HL-60 (cell line): Measurements from ENCODE around the gene ICA1.

ENCODE experiments used
- DNase-seq, 2 experiments: peaks; one replicate each; pipeline ENCODE4 v3.0.0-alpha.2; 2010 to 2020; ENCODE audit warnings: low read depth in 1 of 2, low spot score in 1 of 2
- H3K27ac ChIP-seq: fragments of 250-450 bp; sonication (Bioruptor Pico); replicated peaks from 2 replicates; pipeline ENCODE4 v1.5.1; 2020; ENCODE audit warnings: mild to moderate bottlenecking, moderate library complexity
- H3K27me3 ChIP-seq: fragments of 250-450 bp; sonication (Bioruptor Pico); 2 replicates; pipeline ENCODE4 v1.5.1; 2021; ENCODE audit warnings: mild to moderate bottlenecking, moderate library complexity; ENCODE audit not compliant: insufficient read depth, poor library complexity, severe bottlenecking
- H3K4me3 ChIP-seq: replicated peaks from 2 replicates; pipeline ENCODE4 v1.5.1; 2011; ENCODE audit warnings: mild to moderate bottlenecking, control low read depth, low read length; ENCODE audit not compliant: insufficient read depth
- CTCF ChIP-seq: IDR thresholded peaks from one replicate; pipeline ENCODE4 v1.5.1; 2011; ENCODE audit warnings: low read length, control low read depth, inconsistent platforms; ENCODE audit not compliant: insufficient read depth
- GABPA ChIP-seq: IDR thresholded peaks from 2 replicates; pipeline ENCODE4 v1.6.1; 2012; ENCODE audit warnings: low read depth
- POLR2AphosphoS5 ChIP-seq: IDR thresholded peaks from 2 replicates; pipeline ENCODE4 v1.6.1; 2012; ENCODE audit warnings: low read depth
- REST ChIP-seq: IDR thresholded peaks from 2 replicates; pipeline ENCODE4 v1.6.1; 2012; ENCODE audit warnings: low read depth; ENCODE audit not compliant: insufficient replicate concordance
- SPI1 ChIP-seq: IDR thresholded peaks from 2 replicates; pipeline ENCODE4 v1.6.1; 2012; ENCODE audit warnings: low read depth, mild to moderate bottlenecking, borderline replicate concordance

ICA1 gene

DNA sequence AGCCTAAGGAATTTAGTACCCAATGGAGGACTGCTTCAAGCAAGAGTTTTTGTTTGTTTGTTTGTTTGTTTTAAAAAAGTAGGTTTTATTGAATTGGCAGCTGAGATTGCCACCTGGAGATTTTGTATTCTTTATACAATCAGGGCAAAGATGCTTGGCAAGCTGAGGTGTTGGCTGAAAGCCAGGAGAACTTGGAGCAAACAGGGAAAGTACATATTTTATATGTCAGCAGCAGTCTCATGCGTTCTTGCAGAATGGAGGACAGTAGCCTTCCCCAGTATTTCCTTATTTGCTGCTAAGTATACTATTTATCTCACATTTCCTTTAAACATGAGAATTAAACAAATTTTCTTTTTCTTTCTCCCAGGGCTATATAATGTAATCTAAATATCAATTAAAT lies 22.6 kb upstream of the ICA1 start:
- Histone ChIP-seq H3K27ac (no peak overlapping the region), H3K27me3 (no peaks in the 10 kb centered on the region), H3K4me3 (no peak overlapping the region)
- DNase-seq = no peak
- TF ChIP-seq POLR2AphosphoS5 (no peak), SPI1 (no peak), REST (no peak), GABPA (no peak), CTCF (no peak)

GRCh38 chr7:8283968-8284367 lies 22.0 kb upstream of the ICA1 start:
- Histone ChIP-seq H3K27me3 (no peaks in the 10 kb centered on the region), H3K27ac (no peak overlapping the region), H3K4me3 (no peak overlapping the region)
- TF ChIP-seq GABPA = no peak
- TF ChIP-seq POLR2AphosphoS5 = no peak
- no peak for TF ChIP-seq SPI1
- no peak for TF ChIP-seq REST
- no peak for TF ChIP-seq CTCF
- DNase-seq = no peak

DNA sequence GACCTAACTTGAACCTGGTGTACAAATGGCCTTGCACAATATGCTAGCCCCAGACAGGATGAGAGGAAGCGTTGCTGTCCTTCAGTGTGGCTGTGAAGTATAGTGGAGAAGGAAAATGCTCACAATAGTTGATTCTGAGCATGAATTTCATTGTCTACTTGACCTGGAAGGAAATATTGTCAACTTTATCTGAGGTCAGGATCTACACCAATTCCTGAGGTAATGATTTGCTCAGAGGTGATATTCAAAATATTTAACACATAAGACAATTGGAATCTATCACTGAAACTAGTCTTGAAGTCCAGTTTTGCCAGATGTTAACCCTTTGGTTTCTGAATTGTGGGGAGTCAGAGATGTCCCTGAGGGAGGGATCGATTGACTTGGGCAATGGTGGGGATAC lies 20.9 kb upstream of the ICA1 start:
- Histone ChIP-seq H3K27ac (no peak overlapping the region), H3K4me3 (no peak overlapping the region), H3K27me3 (no peaks in the 10 kb centered on the region)
- DNase-seq = no peak
- TF ChIP-seq SPI1 = no peak

DNA sequence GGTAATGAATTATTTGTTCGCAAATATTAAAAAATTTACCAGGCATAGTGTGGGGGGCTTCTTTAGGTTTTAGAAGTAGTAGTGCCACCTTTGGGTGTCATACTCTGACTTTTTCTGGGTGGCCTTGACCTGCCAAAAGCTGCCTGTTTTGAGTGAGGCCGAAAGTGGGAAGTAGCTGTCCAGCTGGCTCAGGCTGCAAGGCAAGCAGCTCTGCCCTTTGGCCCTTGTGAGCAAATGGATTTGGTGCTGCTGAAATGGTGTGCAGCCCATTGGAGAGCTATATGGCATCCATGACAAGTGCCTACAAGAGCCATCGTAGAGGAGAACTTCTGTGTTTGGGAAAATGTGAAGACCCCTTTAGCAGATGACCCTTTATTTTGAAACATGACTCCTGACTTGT lies 20.2 kb upstream of the ICA1 start:
- Histone ChIP-seq H3K27me3 (no peaks in the 10 kb centered on the region), H3K4me3 (no peak overlapping the region), H3K27ac (no peak overlapping the region)
- no peak for DNase-seq
- TF ChIP-seq GABPA (no peak), SPI1 (no peak), CTCF (no peak), REST (peak; percentile 64), POLR2AphosphoS5 (no peak)
